OCI-LY3 (cell line): Measurements from ENCODE around the gene SPATA17.

Experiments used
- EZH2phosphoT487 ChIP-seq: fragments of 200-600 bp; shearing (Covaris generic); IDR thresholded peaks from 2 replicates; pipeline ENCODE4 v1.6.1; 2018; ENCODE audit warnings: antibody characterized with exemption, mixed run types, low read depth
- TF ChIP-seq, protein P1 (sequence below): fragments of 200-600, 300-600 bp; sonication (generic); IDR thresholded peaks from 2 replicates; pipeline ENCODE4 v1.5.1; 2014; ENCODE audit warnings: antibody characterized with exemption, low read length, low read depth

- TF ChIP-seq, protein P1, sequence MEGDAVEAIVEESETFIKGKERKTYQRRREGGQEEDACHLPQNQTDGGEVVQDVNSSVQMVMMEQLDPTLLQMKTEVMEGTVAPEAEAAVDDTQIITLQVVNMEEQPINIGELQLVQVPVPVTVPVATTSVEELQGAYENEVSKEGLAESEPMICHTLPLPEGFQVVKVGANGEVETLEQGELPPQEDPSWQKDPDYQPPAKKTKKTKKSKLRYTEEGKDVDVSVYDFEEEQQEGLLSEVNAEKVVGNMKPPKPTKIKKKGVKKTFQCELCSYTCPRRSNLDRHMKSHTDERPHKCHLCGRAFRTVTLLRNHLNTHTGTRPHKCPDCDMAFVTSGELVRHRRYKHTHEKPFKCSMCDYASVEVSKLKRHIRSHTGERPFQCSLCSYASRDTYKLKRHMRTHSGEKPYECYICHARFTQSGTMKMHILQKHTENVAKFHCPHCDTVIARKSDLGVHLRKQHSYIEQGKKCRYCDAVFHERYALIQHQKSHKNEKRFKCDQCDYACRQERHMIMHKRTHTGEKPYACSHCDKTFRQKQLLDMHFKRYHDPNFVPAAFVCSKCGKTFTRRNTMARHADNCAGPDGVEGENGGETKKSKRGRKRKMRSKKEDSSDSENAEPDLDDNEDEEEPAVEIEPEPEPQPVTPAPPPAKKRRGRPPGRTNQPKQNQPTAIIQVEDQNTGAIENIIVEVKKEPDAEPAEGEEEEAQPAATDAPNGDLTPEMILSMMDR = no peak
- no peak for TF ChIP-seq EZH2phosphoT487
Measured at GRCh38 chr1:217620814-217621213, 10.3 kb upstream of the SPATA17 start.
